GM10847 (cell line): ENCODE data around the gene DMTF1.

Experiments used
- POLR2A ChIP-seq: IDR thresholded peaks from 2 replicates; pipeline ENCODE4 v1.6.1; 2011; ENCODE audit not compliant: insufficient read length; ENCODE audit errors: extremely low read depth

DMTF1 gene

DNA sequence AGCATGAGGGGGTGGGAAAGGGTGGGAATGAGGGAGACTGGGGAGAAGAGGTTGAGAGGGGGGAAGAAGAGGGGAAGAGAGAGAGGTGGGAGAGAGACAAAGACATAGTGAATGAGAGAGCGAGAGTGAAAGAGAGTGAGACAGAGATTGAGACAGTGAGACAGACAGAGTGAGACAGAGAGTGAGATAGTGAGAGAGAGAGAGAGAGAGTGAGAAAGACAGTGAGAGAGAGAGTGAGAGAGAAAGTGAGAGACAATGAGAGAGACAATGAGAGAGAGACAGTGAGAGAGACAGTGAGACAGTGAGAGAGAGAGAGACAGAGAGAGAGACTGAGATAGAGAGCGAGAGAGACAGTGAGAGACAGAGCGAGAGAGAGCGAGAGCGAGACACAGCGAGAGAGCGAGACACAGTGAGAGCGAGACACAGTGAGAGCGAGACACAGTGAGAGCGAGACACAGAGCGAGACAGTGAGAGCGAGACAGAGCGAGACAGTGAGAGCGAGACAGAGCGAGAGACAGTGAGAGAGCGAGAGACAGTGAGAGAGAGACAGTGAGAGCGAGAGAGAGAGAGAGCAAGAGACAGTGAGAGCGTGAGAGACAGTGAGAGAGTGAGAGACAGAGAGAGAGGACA lies 57.2 kb downstream of the DMTF1 start:
- TF ChIP-seq POLR2A: no peak

DNA sequence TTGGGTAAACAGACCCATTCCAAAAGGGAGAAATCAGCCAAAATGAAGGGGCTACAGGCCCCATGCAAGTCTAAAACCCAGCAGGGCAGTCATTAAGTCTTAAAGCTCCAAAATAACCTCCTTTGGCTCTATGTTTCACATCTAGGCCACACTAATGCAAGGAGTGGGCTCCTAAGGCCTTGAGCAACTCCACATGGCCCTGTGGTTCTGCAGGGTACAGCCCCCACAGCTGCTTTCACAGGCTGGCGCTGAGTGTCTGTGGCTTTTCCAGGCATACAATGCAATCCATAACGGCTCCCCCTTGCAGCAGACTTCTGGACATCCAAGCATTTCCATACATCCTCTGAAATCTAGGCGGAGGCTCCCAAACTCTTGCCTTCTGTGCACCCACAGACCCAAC lies 58.3 kb downstream of the DMTF1 start:
- no peak for TF ChIP-seq POLR2A

DNA sequence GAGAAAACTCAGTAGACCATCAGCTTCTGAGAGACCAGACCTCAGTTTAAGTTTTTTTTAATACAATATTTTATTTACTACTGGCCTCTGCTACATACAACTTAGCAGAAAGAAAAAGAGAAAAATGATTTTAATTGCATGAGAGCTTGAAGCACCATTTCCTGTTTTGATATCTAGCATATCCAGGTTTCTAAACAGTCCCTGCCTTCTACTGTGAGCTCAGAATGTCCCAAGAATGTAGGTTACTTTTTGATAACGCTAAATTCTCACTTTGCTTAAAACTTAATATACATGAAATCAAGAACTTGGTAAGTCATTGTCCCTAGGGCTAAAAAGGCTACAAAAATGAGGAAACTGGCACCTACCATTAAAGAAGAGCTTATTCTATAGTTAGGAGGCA lies 60.2 kb downstream of the DMTF1 start:
- TF ChIP-seq POLR2A: no peak

DNA sequence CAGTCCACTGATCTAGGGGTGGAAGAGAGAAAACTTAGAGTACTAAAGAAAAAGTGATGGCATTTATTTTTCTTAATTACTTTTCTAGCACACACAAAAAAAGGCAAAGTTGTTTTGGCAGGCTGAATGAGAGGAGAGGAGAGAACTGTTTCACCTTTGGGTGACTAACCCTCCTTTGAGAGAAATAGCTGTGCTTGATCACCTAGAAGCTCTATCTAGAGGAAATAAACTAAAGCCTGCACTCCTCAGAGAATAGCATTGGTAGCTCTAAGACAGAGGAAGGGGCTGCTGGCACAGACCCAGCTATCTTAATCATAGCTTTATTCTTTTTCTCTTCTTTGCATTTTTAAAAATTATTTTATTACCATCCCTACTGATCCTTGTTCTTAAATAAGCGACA lies 61.0 kb downstream of the DMTF1 start:
- no peak for TF ChIP-seq POLR2A

DNA sequence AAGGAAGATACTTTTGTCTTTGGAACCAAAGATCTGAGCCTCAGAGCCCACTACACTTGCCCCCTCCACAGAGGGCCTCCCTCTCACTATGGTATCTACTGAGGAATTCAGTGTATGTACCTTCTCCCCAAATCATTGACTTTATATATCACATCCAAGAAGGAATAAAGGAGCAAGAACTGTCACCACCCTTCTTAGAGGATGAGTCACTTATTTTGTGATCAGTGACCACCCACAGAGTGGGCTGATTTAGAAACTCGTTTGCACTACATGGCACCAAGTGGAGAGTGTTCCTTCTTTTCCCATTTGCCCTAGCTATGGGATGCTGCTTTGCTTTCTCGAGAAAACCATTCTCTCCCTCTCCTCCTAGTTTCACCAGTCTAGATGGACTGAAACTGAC lies 61.6 kb downstream of the DMTF1 start:
- TF ChIP-seq POLR2A: no peak

DNA sequence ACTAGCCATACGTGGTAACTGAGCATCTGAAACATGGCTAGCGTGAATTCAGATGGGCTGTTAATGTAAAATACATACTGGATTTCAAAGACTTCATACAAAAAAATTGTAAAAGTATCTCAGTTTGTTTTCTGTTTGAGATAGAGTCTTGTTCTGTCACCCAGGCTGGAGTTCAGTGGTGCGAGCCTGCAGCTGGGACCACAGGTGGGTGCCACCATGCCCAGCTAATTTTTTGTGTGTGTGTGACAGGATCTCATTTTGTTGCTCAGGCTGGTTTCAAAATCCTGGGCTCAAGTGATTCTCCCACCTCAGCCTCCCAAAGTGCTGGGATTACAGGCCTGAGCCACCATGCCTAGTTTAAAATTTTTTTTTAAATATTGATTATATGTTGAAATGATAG lies 62.8 kb downstream of the DMTF1 start:
- TF ChIP-seq POLR2A: no peak

DNA sequence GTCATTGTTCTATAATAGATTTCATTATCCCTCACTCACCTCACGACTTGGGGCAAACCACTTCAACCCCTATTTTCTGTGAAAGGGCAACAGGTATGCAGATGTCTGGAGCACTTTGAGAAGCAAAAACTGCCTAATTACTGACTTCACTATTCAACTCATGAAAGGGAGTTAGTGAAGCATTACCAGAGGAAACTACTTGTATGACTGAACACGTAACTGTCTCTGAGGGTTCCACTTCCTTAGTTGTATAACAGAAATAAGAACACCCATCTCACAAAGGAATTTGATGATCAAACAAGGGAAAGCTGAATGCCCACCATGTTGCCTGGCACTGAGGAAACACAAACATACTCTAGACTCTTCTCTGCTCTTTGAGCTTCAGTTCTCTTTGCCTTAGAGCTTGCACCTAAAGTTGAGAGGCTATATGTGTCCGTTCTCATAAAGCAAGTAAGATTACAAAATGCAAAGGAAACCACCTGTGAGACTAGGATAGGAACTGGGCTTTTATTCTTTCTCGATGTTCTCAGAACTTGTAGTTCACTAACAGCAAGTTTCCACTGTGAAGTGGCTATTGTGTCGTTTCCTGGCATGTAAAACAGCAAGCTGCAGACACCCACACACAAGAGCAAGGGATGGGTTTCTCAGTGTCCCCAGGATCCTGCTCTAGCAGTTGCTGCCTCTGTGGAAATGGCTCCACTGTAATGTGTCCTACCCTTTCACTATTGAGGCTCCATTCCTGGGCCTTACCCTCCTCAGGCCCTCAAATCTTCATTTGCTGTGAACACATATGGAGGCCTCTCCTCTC lies 64.7 kb downstream of the DMTF1 start:
- TF ChIP-seq POLR2A: peak; percentile 45

DNA sequence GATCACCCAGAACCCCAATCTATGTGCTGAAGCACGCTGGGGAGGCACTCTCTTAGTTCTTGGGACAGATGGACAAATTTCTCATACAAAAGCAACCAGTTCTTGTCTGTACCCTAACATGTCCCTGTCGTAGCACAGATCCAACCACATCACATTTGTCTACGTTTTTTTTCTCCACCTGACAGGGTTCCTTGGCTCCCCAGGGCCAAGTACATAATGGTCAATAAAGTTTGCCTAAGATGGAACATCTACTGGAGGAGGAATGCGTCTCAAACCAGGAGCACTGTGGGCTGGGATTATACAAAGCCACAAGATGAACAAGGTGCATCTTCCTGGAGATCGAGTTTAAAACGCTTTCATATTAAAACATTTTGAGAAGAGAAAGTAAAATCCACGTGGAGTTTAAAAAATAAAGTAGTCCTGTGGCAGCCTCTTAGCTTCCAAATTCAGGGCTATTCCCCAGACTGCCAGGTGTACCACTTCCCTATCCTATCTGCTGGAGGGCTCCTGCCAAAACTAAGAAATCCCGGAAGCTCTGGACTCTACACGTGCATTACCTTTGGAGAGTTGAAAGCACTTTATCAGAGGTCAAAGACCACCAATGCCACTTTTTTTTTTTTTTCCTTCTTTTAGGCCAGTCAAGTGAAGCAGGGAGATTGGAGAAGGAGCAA lies 65.9 kb downstream of the DMTF1 start:
- TF ChIP-seq POLR2A: no peak

DNA sequence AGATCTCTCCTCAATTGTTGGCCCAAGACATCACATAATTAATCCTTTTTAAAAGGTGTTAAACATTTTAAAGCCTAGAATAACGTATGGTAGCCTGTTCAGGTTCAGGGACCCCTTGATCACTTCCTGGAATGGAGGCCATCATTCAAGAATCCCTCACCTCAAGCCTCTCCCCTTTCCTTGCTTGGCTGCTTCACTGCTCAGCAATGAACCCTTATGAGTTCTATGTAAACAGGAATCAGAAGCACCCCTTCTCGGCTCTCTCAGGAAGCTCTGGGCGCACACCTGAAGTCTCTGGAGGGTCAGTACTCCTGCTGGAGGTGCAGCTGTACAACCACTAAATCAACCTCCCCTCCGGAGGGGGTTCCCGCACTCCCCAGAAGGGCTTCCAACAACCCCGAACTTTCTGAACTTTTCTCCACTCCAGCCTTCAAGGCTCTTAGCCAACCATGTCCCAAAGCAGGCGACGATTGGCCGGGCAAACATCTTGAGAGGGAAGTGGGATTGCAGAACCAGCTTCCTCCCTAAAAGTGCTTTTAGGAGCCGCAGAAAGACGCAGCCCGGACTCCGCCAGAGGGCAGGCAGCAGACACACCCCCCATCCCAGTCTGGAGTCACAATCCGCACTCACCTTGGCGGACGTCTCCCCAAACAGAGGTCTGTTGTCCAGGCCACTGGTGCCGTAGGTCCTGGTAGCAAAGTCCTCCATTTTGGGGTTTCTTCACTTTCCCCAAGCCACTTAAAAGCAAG lies 66.7 kb downstream of the DMTF1 start:
- no peak for TF ChIP-seq POLR2A

DNA sequence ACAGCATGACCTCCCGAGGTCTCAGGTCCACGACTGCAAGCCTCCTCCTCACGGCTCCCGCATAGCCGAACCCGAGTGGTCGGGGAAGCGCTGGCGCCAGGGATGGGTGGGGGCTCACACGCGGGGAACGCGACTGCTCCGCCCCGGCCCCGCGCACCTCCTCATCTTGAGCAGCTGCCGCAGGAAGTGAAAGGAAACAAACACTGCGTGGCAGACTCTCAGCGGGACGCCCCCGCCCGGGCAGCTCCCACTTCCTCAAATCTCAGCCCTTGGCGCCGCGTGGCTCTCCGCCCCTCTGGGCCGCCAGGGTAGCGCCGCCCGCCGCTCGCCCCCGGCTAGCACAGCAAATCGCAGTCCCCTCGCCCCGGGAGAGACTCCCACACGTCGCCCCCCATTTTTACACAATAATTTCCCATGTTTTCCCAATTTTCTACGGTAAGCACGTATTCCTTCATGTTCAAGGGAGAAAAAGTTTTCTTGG lies 67.3 kb downstream of the DMTF1 start, which contains the start of gene TMEM243:
TMEM243 (minus strand) TSS at position 188 of the 481 bp plus-strand sequence. CDS start 229 bp downstream, outside the sequence.
- peak; percentile 79 for TF ChIP-seq POLR2A

DNA sequence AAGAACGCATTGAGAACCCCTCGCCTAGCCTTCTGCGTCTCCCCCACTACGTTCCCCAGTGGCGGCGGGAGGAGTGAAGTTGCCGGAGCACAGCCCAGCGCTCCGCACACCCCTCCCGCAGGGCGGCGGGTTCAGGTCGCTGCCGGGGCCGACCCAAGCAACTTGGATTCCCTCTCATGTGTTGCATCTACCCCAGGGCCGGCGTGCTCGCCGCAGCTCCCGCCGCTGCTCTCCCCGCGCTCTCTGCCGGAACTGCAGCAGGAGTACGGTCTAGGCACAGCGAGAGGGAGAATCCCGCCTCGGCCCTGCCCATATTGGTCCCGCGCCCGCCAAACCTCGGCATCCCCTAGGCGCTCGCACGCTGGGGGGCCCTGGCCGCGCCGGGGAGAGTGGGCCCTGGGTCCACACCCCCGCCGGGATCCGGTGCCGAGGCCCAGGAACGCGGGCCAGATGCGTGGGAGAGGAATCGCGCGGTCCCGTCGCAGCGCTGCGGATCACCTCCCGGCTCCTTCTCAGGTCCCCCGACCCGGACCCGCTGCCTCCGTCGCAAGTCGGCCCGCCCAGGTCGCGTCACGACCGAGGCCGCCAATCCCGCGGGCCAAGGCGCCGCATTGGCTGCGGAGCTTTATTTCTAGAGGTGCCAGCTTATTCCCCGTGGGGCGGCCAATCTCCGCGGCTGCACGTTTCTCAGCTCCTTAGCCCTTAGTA lies 67.9 kb downstream of the DMTF1 start:
- peak; percentile 88 for TF ChIP-seq POLR2A

DNA sequence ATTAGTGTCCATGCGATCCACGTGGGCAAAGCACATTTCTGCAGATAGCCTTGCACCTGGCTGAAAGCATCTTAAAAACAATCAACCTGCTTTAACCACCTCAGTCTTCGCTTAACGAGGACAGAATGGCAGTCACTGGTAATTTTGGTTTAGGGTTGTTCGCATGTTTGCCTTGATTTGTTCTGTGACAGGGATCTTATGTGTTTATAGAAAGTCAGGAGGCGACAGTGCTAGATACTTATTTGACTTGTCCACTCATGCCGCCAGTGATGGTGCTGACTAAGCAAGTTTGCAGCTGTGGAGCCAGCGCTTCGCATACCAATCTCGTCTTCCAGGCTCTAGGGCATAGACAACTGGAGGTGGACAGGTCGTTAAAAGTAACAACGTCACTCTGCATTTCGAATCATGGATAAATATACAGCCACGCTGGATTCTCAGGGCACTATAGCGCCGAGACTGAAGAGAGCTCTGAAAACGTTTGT lies 68.5 kb downstream of the DMTF1 start:
- no peak for TF ChIP-seq POLR2A

DNA sequence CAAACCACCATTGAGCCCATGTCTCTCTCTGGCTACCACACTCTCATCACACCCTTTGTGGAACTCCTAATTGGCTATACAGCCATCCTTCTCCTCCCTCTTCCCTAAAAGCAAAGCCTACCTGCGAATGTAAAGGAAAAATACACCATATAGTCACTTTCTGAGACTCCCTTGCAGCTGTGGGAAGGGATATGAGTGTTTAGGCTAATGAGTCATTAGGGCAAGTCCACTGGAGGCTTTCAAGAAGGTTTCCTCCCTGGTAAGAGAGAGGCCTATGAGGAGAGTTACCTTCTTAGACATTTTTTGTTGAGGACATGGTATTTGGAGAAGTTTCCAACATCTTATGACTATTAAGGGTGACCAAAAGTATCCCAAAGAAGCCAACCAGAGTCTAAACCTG lies 71.4 kb downstream of the DMTF1 start:
- TF ChIP-seq POLR2A: no peak

DNA sequence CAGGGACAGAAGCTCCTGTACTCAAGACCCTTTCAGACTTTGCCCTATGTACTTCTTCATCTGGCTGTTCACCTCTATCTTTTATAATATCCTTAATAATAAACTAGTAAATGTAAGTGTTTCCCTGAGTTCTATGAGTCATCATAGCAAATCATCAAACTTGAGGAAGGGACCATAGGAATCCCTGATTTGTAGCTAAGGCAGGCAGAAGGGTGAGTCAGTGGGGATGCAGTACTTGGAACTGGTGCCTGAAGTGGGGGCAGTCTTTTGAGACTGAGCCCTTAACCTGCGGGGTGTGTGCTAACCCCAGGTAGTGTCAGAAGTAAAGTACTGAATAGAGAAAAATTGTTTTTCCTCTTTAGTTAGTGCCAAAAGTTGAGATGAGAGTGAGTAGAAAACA lies 73.4 kb downstream of the DMTF1 start:
- TF ChIP-seq POLR2A: no peak
